ENCODE measurements around the gene FAM43B. TPM values are rescaled to one million over a fixed set of nuclear protein-coding genes. Genes with fewer than 3 reads are reported as not detected.
A peak's percentile ranks its signal among the peaks of the same experiment; 100 is the strongest.

Gene FAM43B
- total RNA-seq, 1 experiment from 2014 or later, result not detected

GRCh38 chr1:20546637-20547036, 5.7 kb upstream of the FAM43B start:
- no peak for DNase-seq (ENCODE audit: extremely low read depth, low read depth)

DNA sequence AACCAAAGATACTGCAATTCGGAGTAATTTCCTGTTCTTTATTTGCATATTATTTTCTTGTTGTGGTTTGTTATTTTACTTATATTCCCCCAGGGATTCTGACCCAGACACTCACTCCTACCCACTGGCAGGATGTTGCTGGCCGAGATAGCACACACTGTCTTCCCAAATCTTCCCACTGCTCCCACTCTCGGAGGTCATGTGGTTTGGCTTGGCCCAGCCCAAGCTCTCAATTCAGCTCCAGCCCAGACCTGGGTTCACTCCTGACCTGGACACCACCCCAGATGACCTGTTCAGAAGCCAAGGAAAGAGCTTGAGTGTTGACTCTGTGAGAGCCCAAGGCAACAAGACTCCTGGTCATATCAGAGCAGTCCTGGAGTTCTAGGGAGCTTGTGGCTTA, 1.2 kb upstream of the FAM43B start:
- no peak for DNase-seq (ENCODE audit: extremely low read depth, low read depth)

- DNase-seq (ENCODE audit: extremely low read depth, low read depth), result no peak
These were observed 514 bp downstream of the FAM43B start for GRCh38 chr1:20552728-20553445.

- no peak for DNase-seq (ENCODE audit: extremely low read depth, low read depth)
These were observed 2.8 kb downstream of the FAM43B start for GRCh38 chr1:20555025-20555757.

DNA sequence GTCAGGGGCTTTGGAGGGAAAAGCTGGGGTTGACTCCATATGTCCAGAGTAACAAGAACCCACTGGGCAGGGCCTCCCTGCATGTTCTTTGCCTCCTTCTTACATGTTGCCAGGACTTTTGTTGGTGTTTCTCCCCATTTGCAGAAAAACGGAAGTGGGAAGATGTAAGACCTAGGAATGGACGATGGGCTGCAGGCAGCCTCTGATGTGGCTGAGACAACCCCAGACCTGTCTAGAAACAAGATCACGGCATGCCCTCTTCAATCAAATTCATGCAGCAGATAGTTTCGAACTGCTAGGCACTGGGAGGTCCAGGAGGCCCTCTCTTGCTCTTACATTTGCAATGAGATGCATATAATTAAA, 3.4 kb downstream of the FAM43B start:
- DNase-seq (ENCODE audit: extremely low read depth, low read depth), result no peak

- DNase-seq (ENCODE audit: extremely low read depth, low read depth), result no peak
These were observed 5.8 kb downstream of the FAM43B start for GRCh38 chr1:20558191-20558590.

DNA sequence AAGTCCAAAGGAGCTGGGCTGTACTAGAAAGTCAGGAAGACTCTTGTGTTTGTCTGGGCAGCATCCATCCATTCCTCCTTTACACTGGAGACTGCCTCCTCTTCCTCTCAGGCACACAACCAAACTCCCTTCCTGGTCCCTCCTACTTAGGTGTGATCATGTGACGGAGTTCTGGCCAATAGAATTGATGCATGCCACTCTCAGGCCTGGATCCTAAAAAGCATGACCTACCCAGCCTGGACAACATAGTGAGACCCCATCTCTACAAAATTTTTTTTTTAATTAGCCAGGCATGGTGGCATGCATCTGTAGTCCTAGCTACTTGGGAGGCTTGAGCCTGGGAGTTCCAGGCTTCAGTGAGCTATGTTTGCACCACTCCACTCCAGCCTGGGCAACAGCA, 8.6 kb downstream of the FAM43B start:
- no peak for DNase-seq (ENCODE audit: extremely low read depth, low read depth)

- DNase-seq (ENCODE audit: extremely low read depth, low read depth), result no peak
These were observed 12.9 kb downstream of the FAM43B start for GRCh38 chr1:20565234-20565633.

GRCh38 chr1:20569523-20570098, 17.2 kb downstream of the FAM43B start:
- no peak for DNase-seq (ENCODE audit: extremely low read depth, low read depth)

- no peak for DNase-seq (ENCODE audit: extremely low read depth, low read depth)
These were observed 19.1 kb downstream of the FAM43B start for GRCh38 chr1:20571427-20571826.

DNA sequence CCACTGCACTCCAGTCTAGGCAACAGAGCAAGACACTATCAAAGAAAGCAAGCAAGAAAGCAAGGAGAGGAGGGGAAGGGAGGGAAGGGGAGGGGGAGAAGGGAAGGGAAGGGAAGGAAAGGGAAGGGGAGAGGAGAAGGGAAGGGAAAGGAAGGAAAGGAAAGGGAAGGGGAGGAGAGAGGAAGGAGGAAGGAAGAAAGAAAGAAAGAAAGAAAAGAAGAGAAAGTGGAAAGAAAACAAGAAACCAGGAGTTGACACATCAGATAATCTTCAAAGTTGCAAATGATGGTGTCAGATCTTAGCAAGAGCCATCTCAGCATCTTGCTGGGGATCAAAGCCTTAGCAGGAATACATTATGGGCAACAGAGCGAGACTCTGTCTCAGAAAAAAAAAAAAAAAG, 21.6 kb downstream of the FAM43B start:
- DNase-seq (ENCODE audit: extremely low read depth, low read depth), result no peak

DNA sequence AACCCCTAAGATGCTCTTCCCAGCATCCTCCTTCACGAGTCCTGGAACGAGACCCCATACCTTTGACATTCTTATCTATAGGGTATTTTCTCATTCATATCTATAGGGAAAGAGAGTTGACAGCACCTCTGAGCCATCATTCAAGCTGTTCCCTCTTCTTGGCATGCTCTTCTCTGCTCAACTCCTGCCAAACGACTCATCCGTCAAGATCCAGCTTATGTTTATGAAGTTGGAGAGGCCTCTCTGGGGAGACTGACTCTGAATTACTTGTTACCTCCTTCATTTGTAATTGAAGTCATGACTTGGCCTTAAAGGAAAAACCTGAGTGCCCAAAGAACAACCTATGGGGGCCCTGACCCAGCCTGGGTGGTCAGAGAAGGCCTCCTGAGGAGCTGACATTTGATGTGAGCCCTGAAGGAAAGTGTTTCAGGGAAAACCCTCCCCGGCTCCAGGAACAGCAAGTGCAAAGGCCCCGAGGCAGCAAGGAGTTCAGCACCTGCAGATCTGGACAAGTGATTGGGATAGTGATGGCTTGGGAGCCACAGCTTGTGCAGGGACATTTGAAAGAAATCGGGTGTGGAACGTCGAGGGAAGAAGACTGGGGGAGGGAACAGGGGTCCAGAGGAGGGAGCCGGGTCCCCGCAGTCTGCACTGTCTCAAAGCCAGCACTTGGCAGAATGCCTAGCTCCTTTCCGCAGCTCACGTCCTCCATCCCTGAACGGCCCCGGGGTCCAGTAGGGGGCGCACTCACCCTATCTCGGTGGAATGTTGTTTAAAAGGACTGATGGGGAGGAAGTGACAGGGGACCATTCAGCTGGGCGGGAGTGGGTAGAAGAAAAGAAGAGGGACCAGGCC, 22.5 kb downstream of the FAM43B start:
- DNase-seq (ENCODE audit: extremely low read depth, low read depth), result peak; percentile 66

DNA sequence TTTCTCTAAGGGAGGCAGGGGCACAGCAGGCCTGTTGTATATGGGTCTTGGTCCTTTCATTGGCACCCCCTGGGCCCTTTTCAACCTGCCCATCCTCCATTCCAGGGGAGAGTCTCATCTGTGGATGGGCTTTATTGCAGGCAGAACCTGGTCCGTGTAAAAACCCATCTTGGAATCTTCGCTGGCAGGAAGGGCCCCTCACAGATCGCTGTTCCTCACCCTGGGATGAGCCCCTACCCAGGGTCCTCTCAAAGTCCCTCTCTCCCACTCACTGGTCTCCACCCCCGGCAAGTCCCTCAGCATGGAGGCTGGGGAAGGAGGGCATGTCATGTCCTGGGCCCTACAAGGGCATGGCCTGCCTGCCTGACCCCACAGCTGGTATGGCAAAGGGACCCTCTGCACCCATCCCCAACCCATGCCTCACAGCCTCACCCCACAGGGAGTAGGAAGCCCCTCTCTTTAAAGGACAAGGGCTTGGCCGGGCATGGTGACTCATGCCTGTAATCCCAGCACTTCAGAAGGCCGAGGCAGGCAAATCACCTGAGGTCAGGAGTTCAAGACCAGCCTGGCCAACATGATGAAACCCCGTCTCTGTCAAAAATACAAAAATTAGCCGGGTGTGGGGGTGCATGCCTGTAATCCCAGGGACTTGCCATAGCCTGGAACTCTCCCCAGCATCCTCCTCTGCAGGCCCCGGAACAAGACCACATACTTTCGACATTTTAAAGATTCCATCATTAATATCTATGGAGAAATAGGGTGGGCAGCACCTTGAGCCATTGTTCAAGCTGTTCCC, 23.4 kb downstream of the FAM43B start:
- DNase-seq (ENCODE audit: extremely low read depth, low read depth), result no peak

- no peak for DNase-seq (ENCODE audit: extremely low read depth, low read depth)
These were observed 25.7 kb downstream of the FAM43B start for GRCh38 chr1:20578062-20578461.

DNA sequence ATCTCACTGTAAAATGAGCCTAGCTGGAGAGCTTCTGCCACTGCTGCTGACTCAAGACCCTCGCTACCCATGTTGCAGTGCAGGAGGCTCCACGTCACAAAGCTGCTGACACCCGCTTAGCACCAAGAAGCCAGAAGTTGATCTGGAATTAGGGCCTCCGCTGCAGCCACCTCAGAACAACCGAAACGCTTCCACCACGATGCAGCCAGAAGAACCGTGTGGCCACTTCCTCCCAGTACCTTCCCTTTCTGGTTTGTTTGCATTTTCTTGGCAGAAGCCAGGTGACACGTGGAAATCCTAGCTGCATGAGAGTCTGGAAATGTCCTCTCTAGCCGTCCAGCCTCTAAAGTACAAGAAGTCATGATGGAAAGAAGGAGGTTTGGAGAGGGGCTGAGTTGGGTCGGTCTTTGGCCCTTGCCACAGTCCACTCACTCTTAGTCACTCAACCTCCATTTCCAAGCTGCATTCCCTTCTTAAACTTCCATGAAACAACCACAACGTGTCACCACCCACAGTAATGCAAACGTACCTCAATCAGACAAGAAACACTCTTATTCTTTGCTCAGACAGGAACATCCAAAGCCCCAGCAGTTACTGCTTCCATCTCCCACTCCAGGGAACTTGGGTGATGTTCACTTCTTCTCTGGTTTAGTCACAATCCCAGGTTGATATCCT, 26.5 kb downstream of the FAM43B start:
- DNase-seq (ENCODE audit: extremely low read depth, low read depth), result no peak

DNA sequence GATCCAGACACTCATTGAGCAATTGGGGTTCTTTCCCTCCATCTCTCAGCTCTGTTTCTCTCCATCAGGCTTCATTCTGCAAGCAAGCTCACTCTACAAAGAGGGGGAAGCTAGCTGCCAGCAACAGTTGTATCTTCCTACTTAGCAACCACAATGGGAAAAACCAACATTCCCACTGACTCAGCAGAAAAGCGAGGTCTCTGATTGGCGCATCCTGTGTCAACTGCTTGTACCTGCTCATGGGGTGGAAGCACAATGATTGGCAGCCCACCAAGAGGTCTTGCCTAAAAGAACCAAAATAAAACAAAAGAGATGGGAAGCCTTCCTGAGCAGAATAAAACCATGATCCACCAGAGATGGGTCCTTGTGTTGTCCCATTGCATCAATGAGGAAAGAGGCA, 32.5 kb downstream of the FAM43B start:
- DNase-seq (ENCODE audit: extremely low read depth, low read depth), result no peak

DNA sequence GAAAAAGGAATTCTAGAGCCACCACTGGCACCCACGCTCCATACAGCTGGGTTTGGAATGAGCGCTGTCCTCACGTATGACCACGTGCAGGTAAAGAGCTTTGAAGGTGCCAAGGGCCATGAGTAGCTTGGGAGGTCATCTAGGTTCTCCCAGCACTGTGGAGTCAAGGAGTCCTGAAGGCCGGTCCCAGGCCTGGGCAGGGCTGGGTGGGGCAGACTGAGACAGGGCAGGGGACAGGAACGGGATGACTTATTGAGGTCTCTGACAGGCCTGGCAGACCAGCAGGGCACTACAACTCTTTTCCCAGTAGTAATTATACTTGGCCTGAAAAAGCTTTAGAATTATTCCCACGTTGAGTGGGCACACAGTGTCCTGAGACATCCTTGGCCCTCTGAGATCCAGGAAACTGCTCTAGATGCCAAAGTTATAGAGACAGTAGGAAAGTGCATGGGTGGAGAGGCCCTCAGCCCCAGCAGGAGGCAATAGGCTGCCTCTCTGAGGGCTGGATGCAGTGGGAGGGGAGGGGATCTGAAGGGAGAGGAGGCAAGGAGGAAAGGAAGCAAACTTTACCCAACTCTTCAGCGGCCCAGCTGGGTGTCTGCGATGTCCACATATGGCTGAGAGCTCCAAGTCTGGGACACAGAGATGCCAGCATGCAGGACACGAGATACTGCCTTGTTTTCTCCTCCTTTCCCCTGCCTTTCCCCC, 34.7 kb downstream of the FAM43B start:
- no peak for DNase-seq (ENCODE audit: extremely low read depth, low read depth)

- peak; percentile 33 for DNase-seq (ENCODE audit: extremely low read depth, low read depth)
These were observed 35.3 kb downstream of the FAM43B start for GRCh38 chr1:20587661-20588053.

DNA sequence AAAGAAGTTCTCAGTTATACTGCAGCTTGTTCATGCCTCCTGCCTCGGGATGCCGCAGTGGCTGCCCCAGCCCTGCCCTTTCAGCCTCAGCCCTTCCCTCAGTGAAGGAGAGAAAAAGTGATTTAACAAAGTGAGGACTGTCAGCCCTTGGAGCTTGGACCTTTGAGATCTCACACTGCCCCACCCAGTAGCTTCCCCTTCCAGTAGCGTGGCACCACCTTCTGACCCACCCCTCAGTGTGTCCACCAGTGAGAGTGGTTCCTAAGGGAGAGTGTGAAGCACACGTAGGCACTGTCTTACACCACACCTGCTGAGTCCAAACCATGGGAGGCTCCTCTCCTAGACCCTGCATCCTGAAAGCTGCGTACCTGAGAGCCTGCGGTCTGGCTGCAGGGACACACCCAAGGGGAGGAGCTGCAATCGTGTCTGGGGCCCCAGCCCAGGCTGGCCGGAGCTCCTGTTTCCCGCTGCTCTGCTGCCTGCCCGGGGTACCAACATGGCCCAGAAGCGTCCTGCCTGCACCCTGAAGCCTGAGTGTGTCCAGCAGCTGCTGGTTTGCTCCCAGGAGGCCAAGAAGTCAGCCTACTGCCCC, 36.4 kb downstream of the FAM43B start, which contains the start of gene CDA:
Gene CDA (plus strand): TSS at position 464 of the 592 bp plus-strand sequence. CDS start 33 bp downstream, at position 497.
- DNase-seq (ENCODE audit: extremely low read depth, low read depth), result no peak

All from NCI-H460 (cell line).